Activated gamma-delta T cell treated with Interleukin-2 at 50 U/mL for 16 hours (primary cell): ENCODE results near the gene ATG7.
A peak's percentile ranks its signal among the peaks of the same experiment; 100 is the strongest.

Source experiments
- DNase-seq: peaks from one replicate; pipeline ENCODE4 v3.0.0-alpha.2; 2020

The ATG7 gene, protein sequence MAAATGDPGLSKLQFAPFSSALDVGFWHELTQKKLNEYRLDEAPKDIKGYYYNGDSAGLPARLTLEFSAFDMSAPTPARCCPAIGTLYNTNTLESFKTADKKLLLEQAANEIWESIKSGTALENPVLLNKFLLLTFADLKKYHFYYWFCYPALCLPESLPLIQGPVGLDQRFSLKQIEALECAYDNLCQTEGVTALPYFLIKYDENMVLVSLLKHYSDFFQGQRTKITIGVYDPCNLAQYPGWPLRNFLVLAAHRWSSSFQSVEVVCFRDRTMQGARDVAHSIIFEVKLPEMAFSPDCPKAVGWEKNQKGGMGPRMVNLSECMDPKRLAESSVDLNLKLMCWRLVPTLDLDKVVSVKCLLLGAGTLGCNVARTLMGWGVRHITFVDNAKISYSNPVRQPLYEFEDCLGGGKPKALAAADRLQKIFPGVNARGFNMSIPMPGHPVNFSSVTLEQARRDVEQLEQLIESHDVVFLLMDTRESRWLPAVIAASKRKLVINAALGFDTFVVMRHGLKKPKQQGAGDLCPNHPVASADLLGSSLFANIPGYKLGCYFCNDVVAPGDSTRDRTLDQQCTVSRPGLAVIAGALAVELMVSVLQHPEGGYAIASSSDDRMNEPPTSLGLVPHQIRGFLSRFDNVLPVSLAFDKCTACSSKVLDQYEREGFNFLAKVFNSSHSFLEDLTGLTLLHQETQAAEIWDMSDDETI

GRCh38 chr3:11271986-11272904, at the start of gene ATG7:
ATG7 (plus strand) TSS chr3:11272397; CDS start chr3:11298696, 26,299 bp downstream.
- DNase-seq, result peak; percentile 95

- DNase-seq, result no peak
These were observed 48.2 kb upstream of the ATG7 start for GRCh38 chr3:11224010-11224409.

DNA sequence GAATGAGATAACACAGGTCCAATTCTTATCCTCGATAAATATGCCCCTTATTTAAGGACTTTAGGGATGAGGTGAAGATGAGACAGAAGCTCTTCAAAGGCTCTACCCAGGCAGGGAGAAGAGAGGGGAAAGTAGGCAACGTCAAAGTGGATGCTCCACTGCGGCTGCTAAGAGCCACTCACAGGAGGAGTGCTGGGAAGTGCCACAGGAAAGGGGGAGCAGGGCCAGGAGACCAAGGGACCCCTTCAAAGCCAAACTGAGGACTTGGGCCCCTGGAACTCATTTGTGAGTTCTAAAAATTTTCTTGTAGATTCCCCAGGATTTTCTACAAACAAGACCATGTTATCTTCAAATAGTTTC, 47.3 kb upstream of the ATG7 start:
- DNase-seq, result no peak

GRCh38 chr3:11226042-11226370, 46.2 kb upstream of the ATG7 start:
- no peak for DNase-seq

DNA sequence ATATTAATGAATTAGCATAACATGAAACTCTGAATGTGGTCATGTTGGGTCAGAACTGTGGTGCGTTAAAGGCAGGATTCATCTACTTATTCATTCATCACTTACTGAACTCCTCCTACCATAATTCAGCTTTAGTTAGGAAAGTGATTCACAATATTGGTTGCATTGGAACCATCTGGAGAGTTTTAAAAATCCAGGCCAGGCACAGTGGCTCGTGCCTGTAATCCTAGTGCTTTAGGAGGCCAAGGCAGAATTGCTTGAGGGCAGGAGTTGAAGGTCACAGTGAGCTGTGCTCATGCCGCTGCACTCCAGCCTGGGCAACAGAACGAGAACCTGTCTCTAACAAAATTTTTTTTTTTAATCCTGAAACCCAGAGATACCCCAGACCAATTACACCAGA, 44.2 kb upstream of the ATG7 start:
- no peak for DNase-seq

- DNase-seq, result no peak
These were observed 42.1 kb upstream of the ATG7 start for GRCh38 chr3:11230125-11230524.

- DNase-seq, result no peak
These were observed 41.4 kb upstream of the ATG7 start for GRCh38 chr3:11230832-11231231.

DNA sequence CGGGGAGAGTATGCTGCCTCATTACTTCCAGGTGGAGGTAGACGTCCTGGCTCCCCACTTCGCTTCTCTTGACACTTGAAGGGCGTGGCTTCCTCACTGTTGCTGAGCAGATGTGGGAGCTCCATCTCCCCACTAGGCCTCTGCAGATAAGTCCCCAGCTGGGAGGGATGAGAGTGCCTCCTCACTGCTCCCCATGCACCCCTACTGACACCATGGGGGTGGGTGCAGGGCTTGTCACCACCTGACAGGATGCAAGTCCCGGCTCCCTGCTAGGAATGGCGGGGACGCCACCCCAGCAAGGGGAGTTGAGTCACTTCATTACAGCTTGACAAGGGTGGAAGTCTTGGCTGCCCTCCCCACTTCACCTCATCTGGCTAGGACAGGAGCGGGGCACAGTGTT, 36.8 kb upstream of the ATG7 start:
- DNase-seq, result no peak

DNA sequence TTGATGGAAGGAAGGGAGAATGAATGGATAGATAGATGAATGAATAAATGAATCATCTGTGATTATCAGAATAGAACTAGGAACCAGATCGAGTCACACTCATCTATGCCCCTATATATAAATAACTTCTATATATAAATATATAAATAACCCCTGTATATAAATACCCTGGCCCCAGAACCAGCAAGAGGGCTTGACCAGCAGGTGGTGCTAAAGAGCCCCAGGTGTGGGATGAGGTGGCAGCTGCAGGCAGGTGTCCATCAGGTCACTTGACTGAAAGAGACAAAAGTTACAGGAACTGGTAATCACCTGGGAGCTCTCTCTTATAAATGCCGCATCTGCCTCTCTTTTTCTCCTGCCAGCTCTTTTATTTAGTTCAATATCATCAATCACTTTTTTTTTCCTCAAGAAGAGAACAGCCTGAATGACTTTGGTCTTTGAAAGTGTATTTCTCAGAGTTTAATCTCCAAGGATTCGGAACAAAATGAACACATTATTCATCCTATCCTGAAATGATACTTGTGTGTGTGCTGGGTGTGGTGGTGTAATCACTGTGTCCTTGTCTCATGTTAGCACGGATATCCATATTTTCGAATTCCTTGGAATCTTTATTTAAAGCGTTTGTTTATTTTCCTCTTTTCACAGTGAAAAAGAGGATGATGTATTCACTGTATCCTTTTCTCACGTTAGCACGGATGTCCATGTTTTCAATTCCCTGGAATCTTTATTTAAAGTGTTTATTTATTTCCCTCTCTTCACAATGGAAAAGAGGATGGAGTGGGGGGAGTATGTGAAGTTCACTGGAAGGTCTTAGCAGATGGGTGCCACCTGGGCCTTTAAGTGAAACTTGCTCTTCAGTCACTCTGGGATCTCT, 35.4 kb upstream of the ATG7 start:
- peak; percentile 81 for DNase-seq

GRCh38 chr3:11238060-11238459, 34.1 kb upstream of the ATG7 start:
- DNase-seq, result no peak

DNA sequence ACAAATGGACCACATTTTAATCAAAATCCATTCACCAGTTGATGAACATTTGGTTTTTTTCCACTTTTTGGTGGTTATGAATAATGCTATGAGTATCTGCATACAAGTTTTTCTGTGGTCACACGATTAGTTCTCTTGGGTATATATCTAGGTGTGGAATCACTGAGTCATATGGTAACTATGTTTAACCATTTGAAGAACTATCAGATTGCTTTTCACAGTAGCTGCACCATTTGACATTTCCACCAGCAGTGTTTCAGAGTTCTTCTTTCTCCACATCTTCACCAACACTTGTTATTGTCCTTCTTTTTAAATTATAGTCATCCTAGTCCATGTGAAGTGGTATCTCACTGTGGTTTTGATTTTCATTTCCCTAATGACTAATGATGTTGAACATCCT, 33.3 kb upstream of the ATG7 start:
- no peak for DNase-seq

GRCh38 chr3:11239796-11240195, 32.4 kb upstream of the ATG7 start:
- no peak for DNase-seq

DNA sequence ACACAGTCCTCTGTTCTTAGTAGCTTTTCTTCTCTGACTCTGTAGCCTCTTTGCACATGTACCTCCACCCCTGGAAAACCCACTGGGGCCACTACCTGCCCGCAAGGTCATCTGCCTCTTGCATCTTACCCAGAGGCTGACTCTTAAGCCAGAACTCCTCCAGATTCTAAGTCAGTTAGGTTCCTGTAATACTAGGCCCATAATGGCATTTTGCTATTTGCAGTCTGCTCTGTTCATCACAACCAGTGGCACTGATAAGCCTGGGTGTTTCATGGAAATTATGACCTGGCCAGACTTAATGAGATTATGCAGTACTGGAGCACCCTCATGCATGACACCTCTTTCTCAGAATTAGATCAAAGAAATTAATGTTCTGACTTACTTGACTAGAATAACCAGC, 31.7 kb upstream of the ATG7 start:
- no peak for DNase-seq

DNA sequence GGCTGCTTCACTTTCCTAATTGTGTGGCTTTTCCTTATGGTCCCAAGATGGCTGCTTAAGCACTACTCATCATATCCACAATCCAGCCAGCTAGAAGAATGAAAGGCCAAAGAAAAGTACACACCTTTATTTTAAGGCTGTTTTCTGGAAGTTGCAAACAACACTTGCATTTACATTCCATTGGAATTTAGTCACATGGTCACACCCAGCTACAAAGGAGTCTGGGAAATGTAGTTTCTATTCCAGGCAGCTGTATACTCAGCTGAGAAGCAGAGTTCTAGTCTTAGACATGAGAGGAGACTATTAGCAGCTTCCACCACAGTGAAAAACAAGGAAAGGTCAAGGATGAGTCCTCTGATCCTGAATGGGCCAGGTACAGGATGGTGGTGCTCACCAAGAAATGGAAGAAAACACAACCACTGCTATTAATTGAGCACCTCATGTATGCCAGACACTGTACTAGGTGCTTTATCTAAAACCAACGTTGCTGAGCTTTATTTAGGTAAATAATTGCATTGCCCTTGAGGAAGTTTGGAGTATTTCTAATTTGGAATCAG, 28.0 kb upstream of the ATG7 start:
- DNase-seq, result no peak

- DNase-seq, result no peak
These were observed 26.9 kb upstream of the ATG7 start for GRCh38 chr3:11245276-11245675.

GRCh38 chr3:11245827-11246662, 26.2 kb upstream of the ATG7 start:
- no peak for DNase-seq

DNA sequence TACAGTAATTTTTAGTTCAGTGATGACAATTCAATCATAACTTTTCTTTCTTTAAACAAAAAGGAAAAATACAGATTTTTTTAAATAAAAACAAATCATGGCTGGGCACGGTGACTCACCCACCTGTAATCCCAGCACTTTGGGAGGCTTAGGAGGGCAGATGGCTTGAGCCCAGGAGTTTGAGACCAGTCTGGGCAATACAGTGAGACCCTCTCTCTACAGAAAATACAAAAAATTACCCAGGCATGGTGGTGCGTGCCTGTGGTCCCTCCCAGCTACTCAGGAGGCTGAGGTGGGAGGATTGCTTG, 25.6 kb upstream of the ATG7 start:
- no peak for DNase-seq

DNA sequence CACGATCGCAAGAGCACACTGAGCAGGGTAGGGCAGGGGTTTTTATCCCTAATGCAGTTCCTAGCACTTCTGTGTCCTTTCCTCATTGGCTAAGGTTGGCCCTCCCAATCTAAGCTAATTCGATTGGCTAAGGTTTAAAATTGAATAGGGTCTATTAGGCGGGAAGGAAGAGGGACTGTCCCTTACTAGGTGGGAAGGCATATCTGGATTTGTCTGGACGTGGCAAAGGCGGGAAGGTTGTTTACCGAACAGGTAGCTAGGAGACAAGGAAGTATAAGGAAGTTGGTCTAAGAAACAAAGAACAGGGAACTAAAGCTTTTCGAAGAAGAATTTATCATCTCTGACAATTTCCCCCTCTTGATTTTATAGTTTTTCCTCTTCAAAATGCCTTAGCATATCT, 24.8 kb upstream of the ATG7 start:
- no peak for DNase-seq

- DNase-seq, result no peak
These were observed 23.6 kb upstream of the ATG7 start for GRCh38 chr3:11248596-11248995.

DNA sequence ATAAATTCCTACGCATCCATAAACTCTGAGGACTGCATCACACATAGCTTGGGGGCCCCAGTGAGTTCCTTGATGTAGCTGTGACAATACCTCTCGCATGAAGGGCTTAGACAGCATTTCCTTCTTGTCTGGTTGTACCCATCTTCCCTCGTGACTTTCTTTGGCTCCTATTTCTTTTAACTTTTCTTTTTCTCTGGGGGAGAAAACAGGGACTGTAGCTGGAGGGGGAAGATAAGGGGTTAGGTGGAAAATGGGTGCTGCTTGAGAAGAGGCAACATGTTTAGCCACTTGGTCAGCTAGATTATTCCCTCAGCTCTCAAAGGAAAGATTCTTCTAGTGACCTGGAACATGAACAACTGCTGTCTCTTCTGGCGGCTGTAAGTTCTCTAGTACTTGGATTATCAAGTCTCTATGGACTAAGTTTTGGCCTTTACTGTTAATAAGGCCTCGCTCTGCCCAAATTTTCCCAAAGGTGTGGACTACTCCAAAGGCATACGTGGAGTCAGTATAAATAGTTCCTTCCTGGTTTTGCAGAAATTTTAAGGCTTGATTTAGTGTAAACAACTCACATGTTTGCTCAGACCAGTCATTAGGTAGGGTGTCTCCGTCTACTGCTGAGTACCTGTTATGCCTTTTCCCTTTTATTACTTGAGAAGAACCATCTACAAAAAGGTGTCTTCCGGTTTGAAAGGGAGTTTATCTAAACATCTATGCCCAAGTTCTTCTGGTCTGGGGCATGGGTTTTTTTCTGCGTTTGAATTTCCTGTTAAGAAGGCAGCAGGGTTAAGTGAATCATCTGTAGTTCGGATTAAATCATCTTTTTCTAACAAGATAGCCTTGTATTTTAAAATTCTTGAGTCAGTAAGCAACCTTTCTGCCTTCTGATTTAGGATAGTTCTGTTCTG, 21.0 kb upstream of the ATG7 start:
- no peak for DNase-seq

DNA sequence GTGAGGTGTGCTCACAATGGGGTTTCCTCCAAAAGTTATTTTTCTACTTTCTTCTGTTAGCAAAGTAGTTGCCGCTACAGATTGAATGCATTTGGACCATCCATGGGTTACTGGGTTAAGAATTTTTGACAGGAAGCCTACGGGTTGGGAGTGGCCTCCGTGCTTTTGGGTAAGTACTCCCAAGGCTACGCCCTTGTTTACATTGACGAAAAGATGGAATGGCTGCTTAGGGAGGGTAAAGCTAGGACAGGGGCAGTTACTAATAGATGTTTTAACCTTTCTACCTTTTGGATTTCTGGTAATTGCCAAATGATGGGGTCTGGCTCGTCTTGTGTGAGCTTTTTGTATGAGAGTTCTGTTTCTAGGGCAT, 20.4 kb upstream of the ATG7 start:
- DNase-seq, result no peak
